Neural progenitor cell (in vitro differentiated cells): ENCODE results near the gene XIAP. TPM values are rescaled to one million over a fixed set of nuclear protein-coding genes. Genes with fewer than 3 reads are reported as not detected.

Source experiments
- DNase-seq: peaks from one replicate; pipeline ENCODE4 v3.0.0-alpha.2; 2016; ENCODE audit warnings: low spot score
- H2AFZ ChIP-seq: fragments of 200-600 bp; sonication (generic); replicated peaks from 2 replicates; pipeline ENCODE4 v1.6.1; 2016; ENCODE audit warnings: antibody characterized with exemption
- H3F3A ChIP-seq: fragments of 200-600 bp; sonication (generic); 2 replicates; pipeline ENCODE4 v1.6.1; 2016; ENCODE audit warnings: antibody characterized with exemption, low read depth
- H3K27ac ChIP-seq: fragments of 200-600 bp; sonication (generic); 2 replicates; pipeline ENCODE4 v1.5.1; 2016; ENCODE audit warnings: mild to moderate bottlenecking
- H3K27me3 ChIP-seq: fragments of 200-600 bp; sonication (generic); 2 replicates; pipeline ENCODE4 v1.6.1; 2016; ENCODE audit warnings: mild to moderate bottlenecking, moderate library complexity
- H3K36me3 ChIP-seq: fragments of 200-600 bp; sonication (generic); 2 replicates; pipeline ENCODE4 v1.5.1; 2016
- H3K4me1 ChIP-seq: fragments of 200-600 bp; sonication (generic); 2 replicates; pipeline ENCODE4 v1.6.1; 2016; ENCODE audit warnings: mixed run types
- H3K4me2 ChIP-seq: fragments of 200-600 bp; sonication (generic); 2 replicates; pipeline ENCODE4 v1.6.1; 2016
- H3K4me3 ChIP-seq: fragments of 200-600 bp; sonication (generic); 2 replicates; pipeline ENCODE4 v1.5.1; 2016
- H3K79me2 ChIP-seq: fragments of 200-600 bp; sonication (generic); 2 replicates; pipeline ENCODE4 v1.6.1; 2016; ENCODE audit warnings: low read depth
- H3K9ac ChIP-seq: fragments of 200-600 bp; sonication (generic); 2 replicates; pipeline ENCODE4 v1.6.1; 2016
- H3K9me3 ChIP-seq: fragments of 200-600 bp; sonication (generic); 2 replicates; pipeline ENCODE4 v1.5.1; 2016; ENCODE audit warnings: low read depth
- H4K20me1 ChIP-seq: fragments of 200-600 bp; sonication (generic); 2 replicates; pipeline ENCODE4 v1.6.1; 2016; ENCODE audit warnings: low read depth
- H3K27ac Mint-ChIP-seq: 3 replicates; pipeline ENCODE4 v1.8.0; 2021; ENCODE audit warnings: mixed read lengths
- H3K27me3 Mint-ChIP-seq: 2 replicates; pipeline ENCODE4 v1.8.0; 2022; ENCODE audit warnings: low read depth, mild to moderate bottlenecking, inconsistent platforms, moderate library complexity, mixed read lengths; ENCODE audit not compliant: insufficient read depth
- H3K36me3 Mint-ChIP-seq: 3 replicates; pipeline ENCODE4 v1.8.0; 2021; ENCODE audit warnings: mixed read lengths
- H3K4me1 Mint-ChIP-seq: 3 replicates; pipeline ENCODE4 v1.8.0; 2021; ENCODE audit warnings: mixed read lengths
- H3K4me3 Mint-ChIP-seq: 3 replicates; pipeline ENCODE4 v1.8.0; 2021; ENCODE audit warnings: mild to moderate bottlenecking, moderate library complexity, mixed read lengths
- H3K9me3 Mint-ChIP-seq: 3 replicates; pipeline ENCODE4 v1.8.0; 2020; ENCODE audit warnings: mixed read lengths
- EZH2 ChIP-seq: fragments of 200-600 bp; sonication (generic); IDR thresholded peaks from 2 replicates; pipeline ENCODE4 v1.6.1; 2017; ENCODE audit warnings: antibody characterized with exemption, mild to moderate bottlenecking, moderate library complexity
- EZH2phosphoT487 ChIP-seq: fragments of 200-600 bp; sonication (generic); IDR thresholded peaks from 2 replicates; pipeline ENCODE4 v1.6.1; 2017; ENCODE audit warnings: antibody characterized with exemption
- total RNA-seq: library from RNA; depleted of rRNA; stranded (reverse); fragments of >200 nt; gene quantifications from 2 replicates; pipeline ENCODE4 v1.2.3, GENCODE V29; 2015; ENCODE audit warnings: low replicate concordance
- TF ChIP-seq, protein P1 (sequence below): fragments of 200-600 bp; sonication (generic); IDR thresholded peaks from 2 replicates; pipeline ENCODE4 v1.5.1; 2017; ENCODE audit warnings: antibody characterized with exemption, mild to moderate bottlenecking

Gene XIAP
- total RNA-seq, 1 donor from 2014 or later: 44.6 TPM

DNA sequence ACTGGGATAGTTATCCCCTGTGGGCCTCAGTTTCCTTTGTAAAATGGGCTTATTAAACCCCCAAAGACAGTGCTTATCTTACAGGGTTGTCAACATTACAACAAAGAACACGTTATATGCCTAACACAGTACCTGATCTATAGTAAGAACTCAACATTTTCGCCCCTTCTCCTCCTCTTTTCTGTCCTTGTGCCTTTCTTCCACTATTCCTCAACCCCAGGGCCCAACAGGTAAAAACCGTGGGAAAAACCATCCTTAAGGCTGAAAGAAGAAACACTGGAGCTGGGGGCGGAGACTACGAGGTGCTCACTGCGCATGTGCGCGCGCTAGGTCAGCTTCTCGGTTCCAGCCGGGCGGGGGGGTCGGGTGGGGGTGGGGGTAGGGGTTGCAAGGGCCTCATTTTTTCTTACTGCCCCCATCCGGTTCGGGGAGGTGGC, 426 bp upstream of the XIAP start:
- TF ChIP-seq EZH2: no peak
- no peak for TF ChIP-seq EZH2phosphoT487
- TF ChIP-seq, protein P1, sequence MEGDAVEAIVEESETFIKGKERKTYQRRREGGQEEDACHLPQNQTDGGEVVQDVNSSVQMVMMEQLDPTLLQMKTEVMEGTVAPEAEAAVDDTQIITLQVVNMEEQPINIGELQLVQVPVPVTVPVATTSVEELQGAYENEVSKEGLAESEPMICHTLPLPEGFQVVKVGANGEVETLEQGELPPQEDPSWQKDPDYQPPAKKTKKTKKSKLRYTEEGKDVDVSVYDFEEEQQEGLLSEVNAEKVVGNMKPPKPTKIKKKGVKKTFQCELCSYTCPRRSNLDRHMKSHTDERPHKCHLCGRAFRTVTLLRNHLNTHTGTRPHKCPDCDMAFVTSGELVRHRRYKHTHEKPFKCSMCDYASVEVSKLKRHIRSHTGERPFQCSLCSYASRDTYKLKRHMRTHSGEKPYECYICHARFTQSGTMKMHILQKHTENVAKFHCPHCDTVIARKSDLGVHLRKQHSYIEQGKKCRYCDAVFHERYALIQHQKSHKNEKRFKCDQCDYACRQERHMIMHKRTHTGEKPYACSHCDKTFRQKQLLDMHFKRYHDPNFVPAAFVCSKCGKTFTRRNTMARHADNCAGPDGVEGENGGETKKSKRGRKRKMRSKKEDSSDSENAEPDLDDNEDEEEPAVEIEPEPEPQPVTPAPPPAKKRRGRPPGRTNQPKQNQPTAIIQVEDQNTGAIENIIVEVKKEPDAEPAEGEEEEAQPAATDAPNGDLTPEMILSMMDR: no peak
- Histone ChIP-seq H3K9ac (peak overlapping the region; percentile 72), H3K36me3 (no peaks in the 10 kb centered on the region), H4K20me1 (no peaks in the 10 kb centered on the region), H3F3A (peaks cover 20% of the 10 kb centered on the region), H3K79me2 (peaks cover 39% of the 10 kb centered on the region), H2AFZ (peak overlapping the region; percentile 8), H3K4me2 (peak overlapping the region; percentile 85), H3K27ac (peak overlapping the region; percentile 89), H3K27me3 (no peaks in the 10 kb centered on the region), H3K4me1 (peaks cover 5% of the 10 kb centered on the region), H3K9me3 (no peaks in the 10 kb centered on the region), H3K4me3 (peak overlapping the region; percentile 72)
- Mint-ChIP-seq H3K27ac (peak overlapping the region; percentile 85), H3K9me3 (no peaks in the 10 kb centered on the region), H3K27me3 (no peaks in the 10 kb centered on the region), H3K4me1 (peaks cover 23% of the 10 kb centered on the region), H3K36me3 (peaks cover 1% of the 10 kb centered on the region), H3K4me3 (peak overlapping the region; percentile 94)
- no peak for DNase-seq

GRCh38 chrX:123860983-123861382, 1.1 kb downstream of the XIAP start:
- H3K79me2 ChIP-seq: peaks cover 55% of the 10 kb centered on the region
- no peaks in the 10 kb centered on the region for H3K27me3 Mint-ChIP-seq

DNA sequence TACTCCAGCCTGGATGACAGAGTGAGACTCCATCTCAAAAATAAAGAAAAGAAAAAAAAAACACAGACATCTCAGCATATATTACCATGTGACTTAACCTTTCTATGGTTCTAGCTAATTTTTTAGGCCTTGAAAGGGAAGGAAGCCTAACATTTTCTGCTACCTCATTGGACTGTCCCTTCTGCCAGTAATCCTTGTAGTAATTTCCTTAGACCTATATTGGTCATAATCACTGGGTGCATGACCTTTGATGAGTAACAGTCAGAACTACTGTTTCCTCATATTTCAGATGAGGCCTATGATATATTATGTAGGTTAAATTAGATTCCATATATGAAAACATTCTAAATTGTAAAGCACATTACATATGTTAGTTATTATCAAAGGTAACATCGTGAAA, 9.6 kb downstream of the XIAP start:
- H3F3A ChIP-seq: no peaks in the 10 kb centered on the region
- H3K9me3 Mint-ChIP-seq: peaks cover 11% of the 10 kb centered on the region
- peaks cover 72% of the 10 kb centered on the region for H3K79me2 ChIP-seq

More at GRCh38 chrX:123860983-123861382, 1.1 kb downstream of the XIAP start:
- H3K36me3 Mint-ChIP-seq: peaks cover 4% of the 10 kb centered on the region
- H3K4me3 ChIP-seq: peak overlapping the region; percentile 72
- no peak overlapping the region for H2AFZ ChIP-seq
- no peaks in the 10 kb centered on the region for H3K36me3 ChIP-seq
- peaks cover 3% of the 10 kb centered on the region for H3K9me3 Mint-ChIP-seq
- H3F3A ChIP-seq: peaks cover 20% of the 10 kb centered on the region
- peak overlapping the region; percentile 85 for H3K4me2 ChIP-seq
- peak overlapping the region; percentile 94 for H3K4me3 Mint-ChIP-seq
- peak overlapping the region; percentile 89 for H3K27ac ChIP-seq
- peaks cover 5% of the 10 kb centered on the region for H3K4me1 ChIP-seq
- H3K27ac Mint-ChIP-seq: peak overlapping the region; percentile 97
- no peaks in the 10 kb centered on the region for H3K27me3 ChIP-seq
- H3K9ac ChIP-seq: peak overlapping the region; percentile 72
- peaks cover 23% of the 10 kb centered on the region for H3K4me1 Mint-ChIP-seq
- TF ChIP-seq EZH2phosphoT487 (no peak), EZH2 (no peak)
- TF ChIP-seq, protein P1: no peak
- no peak for DNase-seq
- no peaks in the 10 kb centered on the region for H4K20me1 ChIP-seq
- no peaks in the 10 kb centered on the region for H3K9me3 ChIP-seq

More for the DNA sequence above, 9.6 kb downstream of the XIAP start:
- Histone ChIP-seq H3K4me2 (no peak overlapping the region), H2AFZ (no peak overlapping the region), H3K9ac (no peak overlapping the region), H3K36me3 (no peaks in the 10 kb centered on the region), H3K4me3 (no peak overlapping the region), H3K9me3 (no peaks in the 10 kb centered on the region), H3K27ac (no peak overlapping the region), H3K27me3 (no peaks in the 10 kb centered on the region), H4K20me1 (no peaks in the 10 kb centered on the region), H3K4me1 (no peaks in the 10 kb centered on the region)
- no peak for DNase-seq
- Mint-ChIP-seq H3K27ac (no peak overlapping the region), H3K4me3 (no peak overlapping the region), H3K4me1 (no peaks in the 10 kb centered on the region), H3K36me3 (peaks cover 28% of the 10 kb centered on the region), H3K27me3 (no peaks in the 10 kb centered on the region)
- TF ChIP-seq EZH2 (no peak), EZH2phosphoT487 (no peak)
- TF ChIP-seq, protein P1: no peak
